HG02759 (cell line): Measurements from ENCODE around the gene NDUFA13.

Source experiments
- ATAC-seq: cut with Tn5 transposase; IDR thresholded peaks from one replicate; pipeline ENCODE4 v1.9.1; 2021; ENCODE audit warnings: mild to moderate bottlenecking, moderate library complexity; ENCODE audit not compliant: unreplicated experiment

Gene NDUFA13

DNA sequence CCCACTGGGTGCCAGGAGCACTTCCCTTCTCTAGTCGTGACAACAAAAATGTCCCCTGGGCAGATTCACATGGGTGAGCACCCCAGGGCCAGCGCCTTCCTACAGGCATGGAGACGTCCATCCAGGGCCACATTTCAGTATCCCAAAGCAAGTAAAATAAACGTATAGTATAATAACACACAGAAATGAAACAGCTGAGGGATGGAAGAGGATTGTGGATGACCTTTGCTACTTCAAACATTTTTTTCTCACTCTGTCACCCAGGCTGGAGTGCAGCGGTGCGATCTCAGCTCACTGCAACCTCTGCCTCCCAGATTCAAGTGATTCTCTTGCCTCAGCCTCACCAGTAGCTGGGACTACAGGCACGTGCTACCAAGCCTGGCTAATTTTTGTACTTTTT, 50.3 kb downstream of the NDUFA13 start:
- no peak for ATAC-seq

GRCh38 chr19:19567391-19567790, 51.4 kb downstream of the NDUFA13 start:
- ATAC-seq = no peak

GRCh38 chr19:19568802-19569756, 53.1 kb downstream of the NDUFA13 start:
- ATAC-seq = no peak

- ATAC-seq = no peak
Measured at GRCh38 chr19:19570571-19570970, 54.5 kb downstream of the NDUFA13 start.

- ATAC-seq = no peak
Measured at GRCh38 chr19:19571071-19571786, 55.2 kb downstream of the NDUFA13 start.

GRCh38 chr19:19575411-19575810, 59.4 kb downstream of the NDUFA13 start:
- no peak for ATAC-seq
